Naive thymus-derived CD4-positive, alpha-beta T cell (primary cell): ENCODE data around the gene KRT78. TPM values are rescaled to one million over a fixed set of nuclear protein-coding genes. Genes with fewer than 3 reads are reported as not detected.

ENCODE experiments used
- ATAC-seq: fragments of 150-1000 bp; cut with Tn5 transposase; 2 replicates; pipeline ENCODE4 v1.10.0; 2021; ENCODE audit warnings: mild to moderate bottlenecking, moderate library complexity
- CTCF ChIA-PET: fragments of 350-600 bp; sonication (Branson Sonifier 250); formaldehyde crosslinking; loops from one replicate; lab custom pipeline; 2021; ENCODE audit warnings: antibody characterized with exemption; lab: Charles Lee
- POLR2A ChIA-PET: fragments of 350-600 bp; sonication (Branson Sonifier 250); formaldehyde crosslinking; loops from one replicate; lab custom pipeline; 2021; ENCODE audit warnings: antibody characterized with exemption, inconsistent platforms; lab: Charles Lee
- DNase-seq, 9 donors: peaks; one replicate each; pipeline versions ENCODE4 v3.0.0 to v3.0.0-alpha.2; 2020 to 2022; ENCODE audit warnings: mixed read lengths in 1 of 9
- H3K27ac ChIP-seq: one replicate; pipeline ENCODE4 v1.7.0; 2013; ENCODE audit warnings: mild to moderate bottlenecking, low read depth, low read length, moderate library complexity
- H3K27me3 ChIP-seq, 2 donors: one replicate each; pipeline ENCODE4 v1.7.0; 2013; ENCODE audit warnings: low read length in 2 of 2, mild to moderate bottlenecking in 2 of 2, moderate library complexity in 2 of 2; ENCODE audit not compliant: control insufficient read depth in 2 of 2, insufficient read depth in 2 of 2
- H3K36me3 ChIP-seq, 3 experiments: 1 replicate in 2 of 3; 2 replicates in 1 of 3; pipeline ENCODE4 v1.7.0; 2013; ENCODE audit warnings: low read length in 3 of 3, mild to moderate bottlenecking in 3 of 3, moderate library complexity in 1 of 3; ENCODE audit not compliant: insufficient read depth in 3 of 3, control insufficient read depth in 2 of 3
- H3K4me1 ChIP-seq, 2 donors: one replicate each; pipeline ENCODE4 v1.7.0; 2013; ENCODE audit warnings: low read length in 2 of 2, mild to moderate bottlenecking in 2 of 2, moderate library complexity in 1 of 2; ENCODE audit not compliant: control insufficient read depth in 2 of 2, insufficient read depth in 2 of 2
- H3K4me3 ChIP-seq: 2 replicates; pipeline ENCODE4 v1.7.0; 2013; ENCODE audit warnings: mild to moderate bottlenecking, low read length
- H3K9me3 ChIP-seq, 3 experiments: 1 replicate in 2 of 3; 2 replicates in 1 of 3; pipeline ENCODE4 v1.7.0; 2013; ENCODE audit warnings: low read length in 3 of 3; ENCODE audit not compliant: control insufficient read depth in 2 of 3
- H3K27ac Mint-ChIP-seq, 9 donors: one replicate each; pipeline ENCODE4 v1.8.0; 2020 to 2022; ENCODE audit warnings: mixed read lengths in 9 of 9, mild to moderate bottlenecking in 8 of 9, moderate library complexity in 5 of 9, inconsistent platforms in 2 of 9
- H3K27me3 Mint-ChIP-seq, 5 donors: one replicate each; pipeline ENCODE4 v1.8.0; 2021 to 2022; ENCODE audit warnings: mixed read lengths in 5 of 5, mild to moderate bottlenecking in 1 of 5
- H3K36me3 Mint-ChIP-seq, 5 donors: one replicate each; pipeline ENCODE4 v1.8.0; 2020 to 2022; ENCODE audit warnings: mixed read lengths in 5 of 5, mild to moderate bottlenecking in 3 of 5, inconsistent platforms in 1 of 5
- H3K4me1 Mint-ChIP-seq, 7 donors: one replicate each; pipeline ENCODE4 v1.8.0; 2020 to 2022; ENCODE audit warnings: mixed read lengths in 7 of 7, mild to moderate bottlenecking in 3 of 7, inconsistent platforms in 1 of 7
- H3K4me3 Mint-ChIP-seq, 10 donors: one replicate each; pipeline ENCODE4 v1.8.0; 2020 to 2022; ENCODE audit warnings: mild to moderate bottlenecking in 10 of 10, mixed read lengths in 10 of 10, moderate library complexity in 6 of 10, inconsistent platforms in 2 of 10
- H3K9me3 Mint-ChIP-seq, 11 donors: one replicate each; pipeline ENCODE4 v1.8.0; 2020 to 2022; ENCODE audit warnings: mixed read lengths in 11 of 11, mild to moderate bottlenecking in 4 of 11, inconsistent platforms in 1 of 11, moderate library complexity in 1 of 11
- intact Hi-C, 2 donors: fragments of 100-400 bp; cut with micrococcal nuclease; formaldehyde crosslinking; loops; one replicate each; pipeline ENCODE4 v1.15.1; 2023
- polyA plus RNA-seq, 2 donors: library from polyadenylated mRNA; unstranded; fragments of 300-500 nt; fragmentation: Illumina TruSeq; gene quantifications; one replicate each; pipeline ENCODE4 v1.2.3, GENCODE V29; 2021
- total RNA-seq, 6 experiments: library from RNA in 5 of 6; stranded (reverse) in 5 of 6; gene quantifications; 1 replicate in 5 of 6; 2 replicates in 1 of 6; pipeline ENCODE4 v1.2.3 and lab custom pipeline; 2021 to 2026

The KRT78 gene
- total and polyA plus RNA-seq, 7 experiments from 2014 or later: not detected

- peaks cover 3 to 13% (median 6%) of the 10 kb centered on the region in 7 donors for H3K4me1 Mint-ChIP-seq
- H3K9me3 ChIP-seq: no peaks in the 10 kb centered on the region
- no peak overlapping the region for H3K4me3 ChIP-seq
- no peak overlapping the region for H3K4me3 Mint-ChIP-seq
- H3K27ac Mint-ChIP-seq: no peak overlapping the region
- ATAC-seq: no peak
- peaks cover 0 to 3% (median 0%) of the 10 kb centered on the region in 11 donors for H3K9me3 Mint-ChIP-seq
- peaks cover 0 to 10% (median 0%) of the 10 kb centered on the region in 5 donors for H3K27me3 Mint-ChIP-seq
- H3K36me3 ChIP-seq: no peaks in the 10 kb centered on the region
- intact Hi-C loops: no loop called here
- no peaks in the 10 kb centered on the region for H3K27me3 ChIP-seq
- H3K27ac ChIP-seq: no peak overlapping the region
- no peaks in the 10 kb centered on the region for H3K4me1 ChIP-seq
- DNase-seq: no peak
- POLR2A ChIA-PET: interaction anchor here (0.7 kb wide), 1 partner anchor 14 kb away, joined by 3 read pairs; no protein-coding TSS in a partner anchor
- CTCF ChIA-PET: interaction anchor here (0.7 kb wide), 1 partner anchor 90 kb away, joined by 3 read pairs; no protein-coding TSS in a partner anchor
- no peaks in the 10 kb centered on the region for H3K36me3 Mint-ChIP-seq
Observed at GRCh38 chr12:52845946-52846345, 2.8 kb downstream of the KRT78 start.

GRCh38 chr12:52844386-52844785 is 4.4 kb downstream of the KRT78 start:
- no peak for ATAC-seq

GRCh38 chr12:52839436-52840105 is 9.2 kb downstream of the KRT78 start:
- Mint-ChIP-seq H3K4me3 (no peak overlapping the region), H3K36me3 (no peaks in the 10 kb centered on the region), H3K27me3 (peaks cover 0 to 10% (median 0%) of the 10 kb centered on the region in 5 donors), H3K9me3 (peaks cover 0 to 1% (median 0%) of the 10 kb centered on the region in 11 donors), H3K4me1 (peaks cover 22 to 36% (median 30%) of the 10 kb centered on the region in 7 donors), H3K27ac (peak overlapping the region in 1 of 9 donors; percentile 70)
- no peak for DNase-seq
- Histone ChIP-seq H3K27me3 (no peaks in the 10 kb centered on the region), H3K9me3 (no peaks in the 10 kb centered on the region), H3K27ac (no peak overlapping the region), H3K4me3 (no peak overlapping the region), H3K36me3 (no peaks in the 10 kb centered on the region), H3K4me1 (no peaks in the 10 kb centered on the region)
- ChIA-PET POLR2A (no interaction called here), CTCF (interaction anchor here (0.6 to 0.7 kb wide), 2 partner anchors 252 to 256 kb away, joined by 3 to 5 read pairs; no protein-coding TSS in a partner anchor)
- intact Hi-C loops: no loop called here
- ATAC-seq: no peak

More at GRCh38 chr12:52844386-52844785, 4.4 kb downstream of the KRT78 start:
- POLR2A ChIA-PET: interaction anchor here (0.6 kb wide), 1 partner anchor 122 kb away, joined by 3 read pairs; no protein-coding TSS in a partner anchor
- Mint-ChIP-seq H3K9me3 (peaks cover 0 to 4% (median 0%) of the 10 kb centered on the region in 11 donors), H3K36me3 (no peaks in the 10 kb centered on the region), H3K27me3 (peaks cover 0 to 15% (median 0%) of the 10 kb centered on the region in 5 donors), H3K4me3 (no peak overlapping the region), H3K27ac (no peak overlapping the region), H3K4me1 (peaks cover 3 to 13% (median 6%) of the 10 kb centered on the region in 7 donors)
- intact Hi-C loops: no loop called here
- Histone ChIP-seq H3K9me3 (no peaks in the 10 kb centered on the region), H3K27ac (no peak overlapping the region), H3K27me3 (no peaks in the 10 kb centered on the region), H3K36me3 (no peaks in the 10 kb centered on the region), H3K4me3 (no peak overlapping the region), H3K4me1 (no peaks in the 10 kb centered on the region)
- CTCF ChIA-PET: no interaction called here
- DNase-seq: no peak

GRCh38 chr12:52838609-52839435 is 10.0 kb downstream of the KRT78 start:
- no peak overlapping the region for H3K4me3 Mint-ChIP-seq
- ATAC-seq (peak; percentile 19), DNase-seq (no peak)
- POLR2A ChIA-PET: interaction anchor here (1.5 kb wide), 1 partner anchor 29 kb away, joined by 3 read pairs; no protein-coding TSS in a partner anchor
- no peaks in the 10 kb centered on the region for H3K27me3 ChIP-seq
- H3K9me3 Mint-ChIP-seq: peaks cover 0 to 1% (median 0%) of the 10 kb centered on the region in 11 donors
- no peaks in the 10 kb centered on the region for H3K36me3 ChIP-seq
- no peaks in the 10 kb centered on the region for H3K9me3 ChIP-seq
- H3K27ac ChIP-seq: no peak overlapping the region
- peak overlapping the region in 1 of 9 donors; percentile 48 for H3K27ac Mint-ChIP-seq
- H3K27me3 Mint-ChIP-seq: peaks cover 0 to 10% (median 0%) of the 10 kb centered on the region in 5 donors
- H3K4me3 ChIP-seq: no peak overlapping the region
- CTCF ChIA-PET: interaction anchor here (0.6 to 1.1 kb wide), 5 partner anchors 11 to 256 kb away, joined by 3 to 5 read pairs (median 3); no protein-coding TSS in a partner anchor
- H3K4me1 Mint-ChIP-seq: peaks cover 22 to 36% (median 30%) of the 10 kb centered on the region in 7 donors
- no peaks in the 10 kb centered on the region for H3K36me3 Mint-ChIP-seq
- intact Hi-C loops: no loop called here
- H3K4me1 ChIP-seq: no peaks in the 10 kb centered on the region

- DNase-seq (no peak), ATAC-seq (no peak)
- H3K27me3 ChIP-seq: no peaks in the 10 kb centered on the region
- H3K4me1 Mint-ChIP-seq: peaks cover 22 to 36% (median 30%) of the 10 kb centered on the region in 7 donors
- H3K27ac Mint-ChIP-seq: peak overlapping the region in 2 of 9 donors; percentile 8 to 32
- intact Hi-C loops: no loop called here
- no peaks in the 10 kb centered on the region for H3K36me3 ChIP-seq
- ChIA-PET CTCF (interaction anchor here (0.6 to 1.1 kb wide), 3 partner anchors 10 to 252 kb away, joined by 3 to 4 read pairs (median 3); no protein-coding TSS in a partner anchor), POLR2A (interaction anchor here (1.5 kb wide), 1 partner anchor 29 kb away, joined by 3 read pairs; no protein-coding TSS in a partner anchor)
- H3K9me3 ChIP-seq: no peaks in the 10 kb centered on the region
- no peak overlapping the region for H3K4me3 ChIP-seq
- peaks cover 0 to 1% (median 0%) of the 10 kb centered on the region in 11 donors for H3K9me3 Mint-ChIP-seq
- no peak overlapping the region for H3K4me3 Mint-ChIP-seq
- no peak overlapping the region for H3K27ac ChIP-seq
- no peaks in the 10 kb centered on the region for H3K36me3 Mint-ChIP-seq
- H3K4me1 ChIP-seq: no peaks in the 10 kb centered on the region
- peaks cover 0 to 9% (median 0%) of the 10 kb centered on the region in 5 donors for H3K27me3 Mint-ChIP-seq
Observed at GRCh38 chr12:52837781-52838608, 10.8 kb downstream of the KRT78 start.
